ENCODE results near the gene FCER2.

- TF ChIP-seq CTCF (IDR thresholded peaks at IDR 0.05; ENCODE audit: low read depth, low read length, missing input control) = no peak
- TF ChIP-seq EGR1 (IDR thresholded peaks at IDR 0.05; ENCODE audit: low read depth in 2 of 2) = no peak
- no peak for TF ChIP-seq RXRA (IDR thresholded peaks at IDR 0.05)
Observed at GRCh38 chr19:7704280-7705060, 2.5 kb upstream of the FCER2 start.

Measured in liver (tissue), 3 donors.